Epithelial cell of proximal tubule (primary cell): Measurements from ENCODE around the gene PPIL6. TPM values are rescaled to one million over a fixed set of nuclear protein-coding genes. Genes with fewer than 3 reads are reported as not detected.

Experiments
- DNase-seq: peaks from one replicate; pipeline ENCODE4 v3.0.0-alpha.2; 2011; ENCODE audit warnings: low read depth
- H3K4me3 ChIP-seq: 2 replicates; pipeline ENCODE4 v1.5.1; 2011; ENCODE audit warnings: low read depth, mild to moderate bottlenecking, low read length
- total RNA-seq: library from RNA; depleted of rRNA; stranded (reverse); fragments of >200 nt; gene quantifications from 2 replicates; pipeline ENCODE4 v1.2.3, GENCODE V29; 2015
- TF ChIP-seq, protein P1 (sequence below): conservative IDR thresholded peaks from 2 replicates; pipeline ENCODE4 v1.5.1; 2012; ENCODE audit warnings: low read depth, mild to moderate bottlenecking, low read length

The PPIL6 gene
- total RNA-seq, 1 donor from 2014 or later = 2.5 TPM

DNA sequence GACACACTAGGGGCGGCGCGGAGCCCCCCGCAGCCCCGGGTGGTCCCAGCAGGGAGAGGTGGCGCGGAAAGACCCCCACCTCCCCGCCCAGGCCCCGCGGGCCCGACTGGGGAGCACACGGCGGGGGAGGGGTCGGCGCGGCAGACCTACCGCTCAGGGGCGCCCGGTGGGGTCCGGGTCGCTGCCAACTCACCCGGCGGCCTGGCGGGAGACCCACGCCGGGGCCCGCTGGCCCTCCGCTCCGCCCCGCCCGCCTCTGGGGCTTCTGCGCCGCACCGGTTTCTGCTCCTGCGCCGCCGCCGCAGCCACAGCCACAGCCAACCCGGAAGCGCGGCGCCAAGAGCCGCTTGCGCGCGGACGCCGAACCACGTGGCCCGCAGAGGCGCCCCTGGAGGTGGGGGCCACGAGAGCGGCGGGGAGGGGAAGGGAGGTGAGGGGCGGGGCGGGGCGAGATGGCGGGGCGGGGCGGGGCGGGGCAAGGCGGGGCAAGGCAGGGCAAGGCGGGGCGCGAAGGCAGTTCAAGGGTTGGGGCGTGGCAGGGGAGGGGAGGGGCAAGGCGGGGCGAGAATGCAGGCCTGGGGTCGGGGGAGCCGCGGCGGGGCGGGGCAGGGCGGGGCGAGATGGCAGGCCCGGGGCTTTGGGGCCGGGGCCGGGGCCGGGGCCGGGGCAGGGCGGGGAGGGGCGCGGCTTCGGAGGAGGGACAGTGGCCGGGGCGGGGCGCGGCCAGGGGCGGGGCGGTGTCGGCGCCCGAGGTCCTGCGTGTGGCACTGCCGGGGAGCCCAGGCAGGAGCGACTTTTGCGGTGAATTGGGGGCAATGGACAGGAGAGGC lies 42.7 kb upstream of the PPIL6 start, which contains the start of gene ZBTB24:
TSS of gene ZBTB24 (minus strand) at position 315 of the 830 bp plus-strand sequence. CDS start 1,193 bp downstream, outside the sequence.
- H3K4me3 ChIP-seq = peak within 1 kb of the TSS; percentile 88
- DNase-seq = no peak
- TF ChIP-seq, protein P1, sequence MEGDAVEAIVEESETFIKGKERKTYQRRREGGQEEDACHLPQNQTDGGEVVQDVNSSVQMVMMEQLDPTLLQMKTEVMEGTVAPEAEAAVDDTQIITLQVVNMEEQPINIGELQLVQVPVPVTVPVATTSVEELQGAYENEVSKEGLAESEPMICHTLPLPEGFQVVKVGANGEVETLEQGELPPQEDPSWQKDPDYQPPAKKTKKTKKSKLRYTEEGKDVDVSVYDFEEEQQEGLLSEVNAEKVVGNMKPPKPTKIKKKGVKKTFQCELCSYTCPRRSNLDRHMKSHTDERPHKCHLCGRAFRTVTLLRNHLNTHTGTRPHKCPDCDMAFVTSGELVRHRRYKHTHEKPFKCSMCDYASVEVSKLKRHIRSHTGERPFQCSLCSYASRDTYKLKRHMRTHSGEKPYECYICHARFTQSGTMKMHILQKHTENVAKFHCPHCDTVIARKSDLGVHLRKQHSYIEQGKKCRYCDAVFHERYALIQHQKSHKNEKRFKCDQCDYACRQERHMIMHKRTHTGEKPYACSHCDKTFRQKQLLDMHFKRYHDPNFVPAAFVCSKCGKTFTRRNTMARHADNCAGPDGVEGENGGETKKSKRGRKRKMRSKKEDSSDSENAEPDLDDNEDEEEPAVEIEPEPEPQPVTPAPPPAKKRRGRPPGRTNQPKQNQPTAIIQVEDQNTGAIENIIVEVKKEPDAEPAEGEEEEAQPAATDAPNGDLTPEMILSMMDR = no peak

DNA sequence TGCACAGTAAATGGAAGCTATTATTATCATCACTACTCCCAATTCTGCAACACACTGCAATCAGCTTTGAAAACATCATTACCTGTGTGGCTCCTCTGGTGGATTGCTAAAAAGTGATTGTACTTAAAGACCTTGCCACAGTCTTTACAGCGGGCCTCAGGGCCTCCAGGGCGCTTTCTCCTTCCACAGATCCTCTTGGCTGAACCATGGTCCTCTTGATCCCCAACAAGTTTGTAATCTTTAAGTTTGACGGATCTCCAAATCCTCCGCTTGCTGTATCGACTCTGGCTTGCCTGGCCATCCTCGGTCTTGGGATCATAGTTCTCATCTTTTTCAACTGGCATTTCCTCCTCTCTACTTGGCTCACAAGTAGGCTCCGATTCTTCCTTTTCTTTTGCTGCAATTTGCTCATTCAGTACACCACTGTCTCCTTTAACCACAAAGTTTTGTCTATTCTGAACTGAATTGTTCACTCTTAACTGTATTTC lies 40.6 kb upstream of the PPIL6 start:
- no peak overlapping the region for H3K4me3 ChIP-seq
- no peak for DNase-seq
- TF ChIP-seq, protein P1 = no peak

DNA sequence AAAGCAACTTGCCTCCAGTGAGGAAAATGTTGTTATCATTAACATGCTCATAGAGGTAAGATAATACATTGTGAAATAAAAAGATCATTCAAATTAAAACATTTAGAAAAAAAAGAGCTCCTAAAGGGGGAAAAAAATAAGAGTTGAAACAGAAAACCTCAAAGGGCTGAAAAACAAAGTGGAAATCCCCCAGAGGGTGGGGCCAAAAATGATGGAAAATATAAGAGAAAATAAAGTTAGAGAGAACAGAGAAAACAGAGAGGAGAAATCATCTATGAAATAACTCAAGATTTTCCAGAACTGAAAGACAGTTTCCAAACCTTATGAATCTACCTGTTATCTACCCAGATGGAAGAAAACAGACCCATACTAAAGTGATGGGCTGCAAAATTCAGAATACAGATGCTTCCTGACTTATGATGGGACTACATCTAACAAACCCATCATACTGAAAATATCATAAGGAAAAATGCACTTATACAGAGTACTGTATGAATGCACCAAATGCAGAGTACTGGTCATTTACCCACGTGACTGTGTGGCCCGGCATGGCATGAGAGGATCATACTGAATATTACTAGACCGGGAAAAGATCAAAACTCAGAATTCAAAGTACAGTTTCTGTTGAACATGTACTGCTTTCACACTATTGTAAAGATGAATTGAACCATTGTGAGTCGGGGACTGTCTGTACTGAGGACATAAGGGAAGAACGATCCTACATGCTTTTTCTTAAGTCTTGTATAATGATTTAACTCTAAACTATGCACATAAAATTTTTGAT lies 38.6 kb upstream of the PPIL6 start:
- TF ChIP-seq, protein P1 = no peak
- DNase-seq = no peak
- peak overlapping the region; percentile 31 for H3K4me3 ChIP-seq

DNA sequence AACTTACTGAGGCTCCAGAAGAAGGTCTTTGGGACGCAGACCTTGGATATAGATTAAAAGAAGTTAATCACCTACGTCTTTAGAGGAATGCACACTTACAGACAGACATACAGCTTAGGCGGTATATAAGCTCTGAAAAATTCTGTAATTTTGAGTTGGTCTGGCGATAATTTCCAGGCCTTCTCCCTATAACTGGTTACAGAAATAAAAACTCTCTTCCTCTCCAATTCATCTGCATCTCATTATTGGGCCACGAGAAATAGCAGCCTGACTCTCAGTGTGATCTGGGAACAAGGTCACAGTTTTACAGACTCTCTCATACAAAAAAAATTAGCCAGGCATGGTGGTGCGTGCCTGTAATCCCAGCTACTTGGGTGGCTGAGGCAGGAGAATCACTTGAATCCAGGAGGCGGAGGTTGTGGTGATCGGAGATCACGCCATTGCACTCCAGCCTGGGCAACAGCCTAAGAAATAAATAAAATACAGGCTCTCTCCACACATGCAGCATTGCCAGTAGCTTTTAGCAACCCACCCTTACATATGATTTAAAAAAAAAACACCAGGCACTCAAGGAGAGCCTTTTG lies 37.9 kb upstream of the PPIL6 start:
- DNase-seq = no peak
- H3K4me3 ChIP-seq = peak overlapping the region; percentile 31
- TF ChIP-seq, protein P1 = no peak

GRCh38 chr6:109477725-109478124 lies 37.3 kb upstream of the PPIL6 start:
- peak overlapping the region; percentile 5 for H3K4me3 ChIP-seq
- TF ChIP-seq, protein P1 = no peak
- no peak for DNase-seq

DNA sequence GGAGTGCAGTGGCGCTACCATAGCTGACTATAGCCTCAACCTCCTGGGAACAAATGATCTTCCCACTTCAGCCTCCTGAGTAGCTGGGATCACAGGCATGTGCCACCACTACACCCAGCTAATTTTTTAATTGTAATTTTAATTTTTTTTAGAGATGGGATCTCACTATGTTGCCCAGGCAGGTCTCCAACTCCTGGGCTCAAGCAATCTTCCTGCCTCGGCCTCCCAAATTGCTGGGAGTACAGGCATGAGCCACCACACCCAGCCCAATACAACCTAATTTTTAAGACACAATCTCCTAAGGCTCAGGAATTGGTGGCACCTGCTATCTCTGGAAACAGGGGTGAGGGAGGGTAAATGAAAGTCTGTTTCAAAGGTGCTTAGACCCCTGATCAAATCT lies 36.8 kb upstream of the PPIL6 start:
- no peak for DNase-seq
- TF ChIP-seq, protein P1 = no peak
- no peak overlapping the region for H3K4me3 ChIP-seq
